K562 (cell line): ENCODE measurements around the gene ZNF624.

Experiments
- ARNT ChIP-seq, 2 experiments: fragments of 450-650 bp; IDR thresholded peaks; 2 replicates each; pipeline ENCODE4 v1.6.1; 2016; ENCODE audit warnings: mild to moderate bottlenecking in 1 of 2
- ATF2 ChIP-seq: sonication (generic); formaldehyde crosslinking; IDR thresholded peaks from 2 replicates; pipeline ENCODE4 v1.8.1; 2022; ENCODE audit warnings: missing genetic modification reagents
- CREB1 ChIP-seq, 2 experiments: sonication (generic) in 1 of 2; formaldehyde crosslinking in 1 of 2; IDR thresholded peaks; 2 replicates each; pipeline versions ENCODE4 v1.6.1 to v1.8.0; 2012 to 2022; ENCODE audit warnings: inconsistent platforms in 1 of 2, mild to moderate bottlenecking in 1 of 2, missing genetic modification reagents in 1 of 2, moderate library complexity in 1 of 2
- E4F1 ChIP-seq: fragments of 250-450 bp; sonication (Bioruptor Pico); IDR thresholded peaks from 2 replicates; pipeline ENCODE4 v1.5.0; 2021; ENCODE audit warnings: mild to moderate bottlenecking, borderline replicate concordance
- NR0B1 ChIP-seq: fragments of 450-650 bp; IDR thresholded peaks from one replicate; pipeline ENCODE4 v1.6.1; 2018; ENCODE audit warnings: mild to moderate bottlenecking, moderate library complexity; ENCODE audit not compliant: partially characterized antibody
- POLR2AphosphoS5 ChIP-seq: IDR thresholded peaks from 2 replicates; pipeline ENCODE4 v1.6.1; 2011; ENCODE audit warnings: mild to moderate bottlenecking, low read depth, low read length, moderate library complexity; ENCODE audit not compliant: control insufficient read depth, insufficient read depth
- RERE ChIP-seq: sonication (generic); formaldehyde crosslinking; IDR thresholded peaks from 2 replicates; pipeline ENCODE4 v1.8.0; 2023; ENCODE audit warnings: missing genetic modification reagents, mild to moderate bottlenecking, borderline replicate concordance
- SIN3B ChIP-seq: fragments of 450-650 bp; IDR thresholded peaks from 2 replicates; pipeline ENCODE4 v1.6.1; 2017; ENCODE audit warnings: low read depth, mild to moderate bottlenecking, moderate library complexity
- TAF1 ChIP-seq: IDR thresholded peaks from 2 replicates; pipeline ENCODE4 v1.6.1; 2011; ENCODE audit warnings: mild to moderate bottlenecking, low read length, moderate library complexity; ENCODE audit not compliant: insufficient read depth, control insufficient read depth, severe bottlenecking; ENCODE audit errors: extremely low read depth
- ZNF212 ChIP-seq: fragments of 450-650 bp; formaldehyde crosslinking; IDR thresholded peaks from 2 replicates; pipeline ENCODE4 v1.4.0; 2020; ENCODE audit warnings: mild to moderate bottlenecking
- TF ChIP-seq, protein P1 (sequence below), 2 experiments: fragments of 450-650 bp; IDR thresholded peaks; 2 replicates each; pipeline ENCODE4 v1.6.1; 2016; ENCODE audit warnings: mild to moderate bottlenecking in 2 of 2, borderline replicate concordance in 1 of 2, low read depth in 1 of 2, moderate library complexity in 1 of 2

GRCh38 chr17:16652252-16652651, 1.4 kb downstream of the ZNF624 start:
- no peak for TF ChIP-seq E4F1 (CRISPR knock-in tag)
- TF ChIP-seq TAF1: no peak
- TF ChIP-seq POLR2AphosphoS5: no peak
- TF ChIP-seq RERE (CRISPR knock-in tag): no peak
- TF ChIP-seq NR0B1: no peak
- TF ChIP-seq ARNT (IDR thresholded peaks at IDR 0.05): no peak
- TF ChIP-seq CREB1 (IDR thresholded peaks at IDR 0.05): no peak
- no peak for TF ChIP-seq CREB1 (CRISPR knock-in tag; IDR thresholded peaks at IDR 0.05)
- TF ChIP-seq, protein P1, sequence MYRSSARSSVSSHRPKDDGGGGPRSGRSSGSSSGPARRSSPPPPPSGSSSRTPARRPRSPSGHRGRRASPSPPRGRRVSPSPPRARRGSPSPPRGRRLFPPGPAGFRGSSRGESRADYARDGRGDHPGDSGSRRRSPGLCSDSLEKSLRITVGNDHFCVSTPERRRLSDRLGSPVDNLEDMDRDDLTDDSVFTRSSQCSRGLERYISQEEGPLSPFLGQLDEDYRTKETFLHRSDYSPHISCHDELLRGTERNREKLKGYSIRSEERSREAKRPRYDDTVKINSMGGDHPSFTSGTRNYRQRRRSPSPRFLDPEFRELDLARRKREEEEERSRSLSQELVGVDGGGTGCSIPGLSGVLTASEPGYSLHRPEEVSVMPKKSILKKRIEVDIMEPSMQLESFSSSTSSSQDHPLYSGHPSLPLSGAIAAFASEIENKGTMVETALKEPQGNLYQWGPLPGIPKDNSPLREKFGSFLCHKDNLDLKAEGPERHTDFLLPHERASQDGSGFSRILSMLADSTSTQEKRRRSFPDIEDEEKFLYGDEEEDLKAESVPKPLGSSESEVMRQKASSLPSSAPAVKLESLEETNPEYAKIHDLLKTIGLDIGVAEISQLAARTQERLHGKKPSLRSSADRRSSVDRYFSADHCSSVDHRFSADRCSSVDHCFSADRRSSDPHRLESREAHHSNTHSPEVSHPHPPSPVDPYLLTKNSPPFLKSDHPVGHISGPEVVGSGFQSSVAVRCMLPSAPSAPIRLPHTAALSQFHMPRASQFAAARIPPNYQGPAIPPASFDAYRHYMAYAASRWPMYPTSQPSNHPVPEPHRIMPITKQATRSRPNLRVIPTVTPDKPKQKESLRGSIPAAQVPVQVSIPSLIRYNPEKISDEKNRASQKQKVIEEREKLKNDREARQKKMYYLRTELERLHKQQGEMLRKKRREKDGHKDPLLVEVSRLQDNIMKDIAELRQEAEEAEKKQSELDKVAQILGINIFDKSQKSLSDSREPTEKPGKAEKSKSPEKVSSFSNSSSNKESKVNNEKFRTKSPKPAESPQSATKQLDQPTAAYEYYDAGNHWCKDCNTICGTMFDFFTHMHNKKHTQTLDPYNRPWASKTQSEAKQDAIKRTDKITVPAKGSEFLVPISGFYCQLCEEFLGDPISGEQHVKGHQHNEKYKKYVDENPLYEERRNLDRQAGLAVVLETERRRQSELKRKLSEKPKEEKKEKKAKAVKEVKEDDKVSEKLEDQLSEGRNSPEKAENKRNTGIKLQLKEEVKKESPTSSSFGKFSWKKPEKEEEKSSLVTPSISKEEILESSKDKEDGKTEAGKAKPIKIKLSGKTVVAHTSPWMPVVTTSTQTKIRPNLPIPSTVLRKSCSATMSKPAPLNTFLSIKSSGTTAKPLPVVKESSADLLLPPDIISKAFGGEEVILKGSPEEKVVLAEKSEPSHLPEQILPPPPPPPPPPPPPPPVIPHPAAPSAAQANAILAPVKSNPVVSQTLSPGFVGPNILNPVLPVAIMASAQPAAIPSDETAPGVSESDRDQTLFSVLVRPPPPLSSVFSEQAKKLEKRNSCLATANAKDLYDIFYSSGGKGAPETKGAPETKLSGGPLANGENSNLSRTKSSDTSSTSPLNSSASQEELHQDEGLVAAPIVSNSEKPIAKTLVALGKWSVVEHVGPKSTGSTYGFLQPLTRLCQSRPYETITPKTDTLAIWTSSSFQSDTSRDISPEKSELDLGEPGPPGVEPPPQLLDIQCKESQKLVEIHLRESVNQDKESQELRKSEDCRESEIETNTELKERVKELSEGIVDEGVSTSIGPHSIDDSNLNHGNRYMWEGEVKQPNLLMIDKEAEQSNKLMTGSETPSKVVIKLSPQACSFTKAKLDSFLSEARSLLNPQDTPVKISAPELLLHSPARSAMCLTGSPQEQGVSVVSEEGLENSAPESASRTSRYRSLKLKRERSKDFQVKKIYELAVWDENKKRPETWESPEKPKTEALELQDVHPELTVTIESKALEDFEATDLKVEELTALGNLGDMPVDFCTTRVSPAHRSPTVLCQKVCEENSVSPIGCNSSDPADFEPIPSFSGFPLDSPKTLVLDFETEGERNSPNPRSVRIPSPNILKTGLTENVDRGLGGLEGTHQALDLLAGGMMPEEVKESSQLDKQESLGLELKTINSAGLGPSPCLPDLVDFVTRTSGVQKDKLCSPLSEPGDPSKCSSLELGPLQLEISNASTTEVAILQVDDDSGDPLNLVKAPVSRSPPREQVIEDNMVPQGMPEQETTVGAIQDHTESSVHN (IDR thresholded peaks at IDR 0.05; ENCODE audit: borderline replicate concordance in 1 of 2, low read depth in 1 of 2): no peak
- TF ChIP-seq ATF2: no peak
- TF ChIP-seq ZNF212 (CRISPR knock-in tag): no peak
- no peak for TF ChIP-seq SIN3B
